Eye (tissue), 1 donor: ENCODE results near the gene ZNF787.

Source experiments
- DNase-seq: peaks from one replicate; pipeline ENCODE4 v3.0.0-alpha.2; 2015

The ZNF787 gene

GRCh38 chr19:56142897-56143434, 21.9 kb upstream of the ZNF787 start:
- DNase-seq, result no peak

DNA sequence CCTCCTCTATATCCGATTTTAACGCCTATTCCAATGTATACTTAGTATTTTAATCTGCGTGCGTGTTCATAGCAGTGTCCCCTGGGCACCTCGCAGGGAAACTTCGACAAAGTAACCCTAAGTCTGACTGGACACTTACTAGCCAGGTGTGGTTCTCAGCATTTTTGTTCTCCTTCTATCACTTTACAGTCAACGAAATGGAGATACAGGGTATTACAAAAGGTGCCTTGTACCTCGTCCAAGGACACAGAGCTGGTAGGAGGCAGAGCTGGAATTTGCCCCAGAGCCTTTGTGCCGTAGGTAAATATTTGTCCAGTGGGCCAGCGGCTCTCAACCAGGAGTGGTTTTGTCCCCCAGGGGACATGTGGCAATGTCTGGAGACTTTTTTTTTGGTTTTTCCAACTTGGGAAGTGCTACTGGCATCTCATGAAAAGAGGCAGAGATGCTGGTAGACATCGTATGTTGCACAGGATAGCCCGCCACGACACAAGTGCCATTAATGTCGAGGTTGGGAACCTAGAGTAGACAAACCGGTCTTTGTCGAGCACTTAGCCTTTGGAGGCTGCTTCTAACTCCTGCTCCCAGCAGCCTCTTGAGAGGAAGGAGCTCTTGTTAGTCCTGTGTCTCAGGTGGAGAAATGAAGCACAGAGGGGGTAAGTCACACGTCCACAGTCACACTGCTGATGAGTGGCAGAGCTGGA, 21.1 kb upstream of the ZNF787 start:
- DNase-seq, result no peak

- DNase-seq, result no peak
These were observed 20.4 kb upstream of the ZNF787 start for GRCh38 chr19:56141417-56141993.

DNA sequence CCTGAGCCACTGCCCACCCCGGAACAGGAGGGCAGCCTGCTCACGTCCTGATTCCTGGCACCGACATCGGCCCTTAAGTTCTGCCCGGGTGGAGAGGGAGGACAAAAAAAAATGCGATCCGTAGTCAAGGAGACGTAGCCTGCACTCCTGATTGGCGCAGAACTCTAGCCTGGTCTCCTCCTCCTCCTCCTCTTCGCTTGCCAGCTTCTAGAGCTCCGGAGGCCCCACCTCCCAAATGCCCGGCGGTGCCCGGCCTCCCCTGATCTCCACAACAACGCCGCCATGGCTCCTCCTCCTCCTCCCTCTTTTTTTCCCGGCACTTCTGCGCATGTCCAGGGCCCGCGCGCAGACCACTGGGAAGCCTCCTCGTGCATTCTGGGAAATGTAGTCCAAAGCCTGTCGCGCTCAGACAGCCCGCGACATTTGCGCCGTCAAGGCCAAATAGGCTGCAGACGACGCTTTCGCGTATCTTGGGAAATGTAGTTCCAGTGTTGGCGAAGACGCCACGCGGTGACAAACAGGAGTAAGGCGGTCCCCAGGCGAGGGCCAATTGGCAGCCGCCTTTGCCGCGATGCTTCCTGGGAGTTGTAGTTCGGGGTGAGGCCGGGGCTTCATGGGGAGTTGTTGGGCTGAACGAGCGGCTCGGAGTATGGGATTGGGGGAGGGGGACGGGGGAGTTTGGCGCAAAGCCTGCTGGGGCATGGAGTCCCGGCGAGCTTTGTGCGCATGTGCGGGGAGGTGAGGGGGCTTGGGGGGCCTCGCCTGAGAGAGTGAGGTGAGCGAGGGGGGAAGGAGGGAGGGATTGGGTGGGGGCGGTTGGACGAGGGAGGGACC, 19.7 kb upstream of the ZNF787 start, which contains the start of gene ZNF444:
Gene ZNF444 (plus strand): TSS at position 705 of the 834 bp plus-strand sequence. CDS start 5,625 bp downstream, outside the sequence.
- peak; percentile 100 for DNase-seq

GRCh38 chr19:56139847-56140582, 18.9 kb upstream of the ZNF787 start:
- no peak for DNase-seq

DNA sequence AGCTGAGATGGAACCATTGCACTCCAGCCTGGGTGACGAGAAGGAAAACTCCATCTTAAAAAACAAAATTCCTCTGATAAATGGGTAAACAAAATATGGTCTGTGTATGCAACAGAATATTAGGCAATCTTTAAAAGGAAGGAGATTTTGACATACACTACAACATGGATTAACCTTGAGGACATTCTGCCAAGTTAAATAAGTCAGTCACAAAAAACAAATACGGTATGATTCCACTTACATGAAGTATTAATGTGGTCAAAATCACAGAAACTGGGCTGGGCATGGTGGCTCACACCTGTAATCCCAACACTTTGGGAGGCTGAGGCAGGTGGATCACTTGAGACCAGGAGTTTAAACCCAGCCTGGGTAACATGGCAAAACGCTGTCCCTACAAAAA, 17.0 kb upstream of the ZNF787 start:
- DNase-seq, result no peak

- DNase-seq, result no peak
These were observed 16.3 kb upstream of the ZNF787 start for GRCh38 chr19:56137405-56137804.

- DNase-seq, result no peak
These were observed 15.3 kb upstream of the ZNF787 start for GRCh38 chr19:56136362-56136761.

GRCh38 chr19:56134654-56134921, 13.5 kb upstream of the ZNF787 start:
- no peak for DNase-seq

DNA sequence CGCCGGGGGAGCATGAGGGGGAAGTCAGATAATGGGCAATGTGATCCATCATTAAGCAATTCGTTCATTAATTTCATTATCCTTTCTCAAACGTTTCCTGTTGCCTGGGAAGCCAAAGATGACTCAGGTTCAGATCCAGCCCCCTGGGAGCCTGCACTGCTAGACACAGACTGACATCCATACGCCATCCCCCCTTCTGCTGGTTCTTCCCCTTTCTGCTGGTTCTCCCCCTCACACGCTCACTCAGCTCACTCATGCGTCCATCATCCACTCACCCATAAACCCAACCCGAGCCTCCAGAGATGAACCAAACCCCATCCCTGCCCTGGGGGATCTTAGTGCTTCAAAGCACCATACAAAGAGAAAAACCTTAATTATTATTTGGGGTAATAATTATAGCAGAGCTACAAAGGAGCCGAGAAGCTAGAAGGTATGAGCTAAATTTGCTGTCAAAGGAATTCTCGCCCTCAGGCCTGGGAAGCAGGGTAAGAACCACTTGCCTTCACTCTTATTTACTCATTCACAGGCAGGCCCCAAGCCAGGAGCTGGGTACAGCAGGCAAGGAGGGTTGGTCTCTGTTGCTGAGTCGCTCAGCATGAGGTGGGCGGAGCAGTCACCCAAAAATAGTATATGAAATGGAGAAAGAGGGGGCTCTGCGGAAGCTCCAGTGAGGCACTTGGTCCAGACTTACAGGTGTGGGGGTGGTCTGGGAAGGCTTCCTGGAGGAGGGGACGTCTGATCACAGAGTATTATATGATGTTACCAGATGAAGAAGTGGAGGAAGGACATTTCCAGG, 13.0 kb upstream of the ZNF787 start:
- peak; percentile 71 for DNase-seq

- peak; percentile 84 for DNase-seq
These were observed 11.3 kb upstream of the ZNF787 start for GRCh38 chr19:56132316-56132822.

DNA sequence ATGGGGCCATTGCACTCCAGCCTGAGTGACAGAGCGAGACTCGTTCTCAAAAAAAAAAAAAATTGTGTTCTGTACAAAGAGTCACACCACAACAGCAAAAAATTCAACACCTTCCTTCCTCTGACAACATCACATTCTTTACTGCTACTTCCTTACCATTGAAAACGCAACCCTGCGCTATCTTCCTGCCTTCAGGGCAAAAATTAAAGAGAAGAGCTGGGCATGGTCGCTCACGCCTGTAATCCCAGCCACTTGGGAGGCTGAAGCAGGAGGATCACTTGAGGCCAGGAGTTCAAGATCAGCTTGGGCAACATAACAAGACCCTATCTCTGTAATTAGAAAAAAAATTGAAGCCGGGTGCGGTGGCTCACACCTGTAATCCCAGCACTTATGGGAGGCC, 10.6 kb upstream of the ZNF787 start:
- no peak for DNase-seq

GRCh38 chr19:56130006-56130405, 8.9 kb upstream of the ZNF787 start:
- DNase-seq, result no peak

GRCh38 chr19:56126983-56127780, 6.1 kb upstream of the ZNF787 start:
- no peak for DNase-seq

- DNase-seq, result peak; percentile 57
These were observed 4.9 kb upstream of the ZNF787 start for GRCh38 chr19:56125806-56126590.

- DNase-seq, result no peak
These were observed 3.5 kb upstream of the ZNF787 start for GRCh38 chr19:56124578-56124977.

DNA sequence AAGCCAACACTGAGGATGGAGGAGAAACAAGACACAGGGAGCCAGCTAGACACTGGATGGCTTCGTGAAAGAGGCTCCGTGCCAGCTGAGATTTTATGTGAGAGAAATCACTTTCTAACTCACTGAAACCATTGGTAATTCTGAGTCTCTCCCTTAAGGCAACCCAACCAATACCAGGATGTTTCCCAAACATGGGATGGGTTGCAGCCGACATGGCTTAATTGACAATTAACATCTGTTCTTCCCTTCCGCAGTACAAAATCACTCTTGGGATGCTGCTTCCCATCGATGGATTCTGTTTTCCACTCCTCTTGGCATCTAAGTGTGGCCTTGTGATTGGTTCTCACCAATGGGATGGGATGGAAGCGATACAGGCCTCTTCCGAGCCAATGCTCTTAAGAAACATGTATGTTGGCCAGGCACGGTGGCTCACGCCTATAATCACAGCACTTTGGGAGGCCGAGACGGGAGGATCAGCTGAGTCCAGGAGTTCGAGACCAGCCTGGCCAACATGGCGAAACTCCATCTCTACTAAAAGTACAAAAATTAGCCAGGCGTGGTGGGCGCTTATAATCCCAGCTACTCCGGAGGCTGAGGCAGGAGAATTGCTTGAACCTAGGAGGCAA, 2.3 kb upstream of the ZNF787 start:
- no peak for DNase-seq

DNA sequence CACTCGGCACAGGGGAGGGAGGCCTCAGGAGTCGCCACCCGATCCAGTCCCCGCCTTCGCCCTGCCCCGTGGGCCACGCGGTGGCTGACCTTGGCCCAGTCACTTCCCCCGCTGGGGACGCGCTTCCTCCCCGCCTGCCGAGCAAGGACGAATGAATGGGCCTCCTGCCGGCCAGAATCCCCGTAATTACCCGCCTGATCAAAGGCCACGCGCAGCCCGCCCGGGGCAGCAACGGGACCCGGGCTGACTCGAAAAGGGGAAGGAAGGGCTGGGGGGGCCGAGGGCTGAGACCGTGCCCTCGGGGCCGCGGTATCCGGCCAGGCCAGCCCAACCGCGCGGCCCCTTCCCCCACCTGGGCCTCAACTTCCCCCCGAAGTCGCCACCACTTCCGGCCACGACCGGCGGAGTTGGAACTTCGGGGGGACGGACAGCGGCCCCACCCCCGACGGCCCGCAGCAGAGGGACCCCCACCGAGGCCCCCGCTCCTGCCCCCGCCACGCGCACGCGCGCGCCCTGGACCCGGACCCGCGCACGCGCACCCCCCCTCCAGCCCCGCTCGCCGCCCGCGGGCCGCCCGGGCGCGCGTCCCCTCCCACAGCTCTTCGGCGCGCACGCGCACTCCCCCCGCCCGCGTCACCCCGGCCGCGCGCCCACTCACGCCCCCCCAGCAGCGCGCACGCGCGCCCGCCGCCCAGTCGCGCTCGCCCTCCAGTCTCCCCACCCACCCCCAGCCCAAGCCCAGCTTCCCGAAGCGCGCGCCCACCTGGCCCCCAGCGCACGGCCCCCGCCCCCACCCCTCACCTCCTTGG, 520 bp downstream of the ZNF787 start:
- DNase-seq, result peak; percentile 69

GRCh38 chr19:56120002-56120370, 1.1 kb downstream of the ZNF787 start:
- no peak for DNase-seq
